H9 (cell line): ENCODE data around the gene VCAN. TPM values are rescaled to one million over a fixed set of nuclear protein-coding genes. Genes with fewer than 3 reads are reported as not detected.

ENCODE experiments used
- DNase-seq: peaks from one replicate; pipeline ENCODE4 v3.0.0-alpha.2; 2017
- H2AFZ ChIP-seq: one replicate; pipeline ENCODE4 v1.6.1; 2013; ENCODE audit warnings: mild to moderate bottlenecking, low read length, control low read depth, moderate library complexity
- H2AK5ac ChIP-seq: 2 replicates; pipeline ENCODE4 v1.6.1; 2013; ENCODE audit warnings: low read length, control low read depth, mixed read lengths; ENCODE audit not compliant: insufficient read length
- H2BK120ac ChIP-seq: one replicate; pipeline ENCODE4 v1.6.1; 2013; ENCODE audit warnings: low read depth, mild to moderate bottlenecking, low read length, control low read depth, inconsistent platforms; ENCODE audit not compliant: poor library complexity, severe bottlenecking
- H2BK12ac ChIP-seq: 2 replicates; pipeline ENCODE4 v1.6.1; 2013; ENCODE audit warnings: low read length, control low read depth, mixed read lengths, low read depth; ENCODE audit not compliant: insufficient read length
- H2BK15ac ChIP-seq: 2 replicates; pipeline ENCODE4 v1.6.1; 2013; ENCODE audit warnings: low read depth, low read length, control low read depth
- H2BK20ac ChIP-seq: one replicate; pipeline ENCODE4 v1.6.1; 2013; ENCODE audit warnings: low read depth, mild to moderate bottlenecking, low read length, control low read depth, inconsistent platforms; ENCODE audit not compliant: poor library complexity, severe bottlenecking
- H2BK5ac ChIP-seq: 2 replicates; pipeline ENCODE4 v1.6.1; 2013; ENCODE audit warnings: low read length, control low read depth, mixed read lengths; ENCODE audit not compliant: insufficient read length
- H3K14ac ChIP-seq: 2 replicates; pipeline ENCODE4 v1.6.1; 2013; ENCODE audit warnings: low read length, control low read depth; ENCODE audit not compliant: insufficient read depth
- H3K18ac ChIP-seq: 2 replicates; pipeline ENCODE4 v1.6.1; 2013; ENCODE audit warnings: low read depth, mild to moderate bottlenecking, mixed read lengths, low read length, control low read depth; ENCODE audit not compliant: insufficient read length
- H3K23ac ChIP-seq: 2 replicates; pipeline ENCODE4 v1.6.1; 2013; ENCODE audit warnings: low read length, control low read depth, mixed read lengths, low read depth; ENCODE audit not compliant: insufficient read length
- H3K23me2 ChIP-seq: 2 replicates; pipeline ENCODE4 v1.6.1; 2013; ENCODE audit warnings: low read depth, mild to moderate bottlenecking, mixed read lengths, low read length, control low read depth; ENCODE audit not compliant: insufficient read length, poor library complexity, severe bottlenecking
- H3K27ac ChIP-seq: 2 replicates; pipeline ENCODE4 v1.5.1; 2013; ENCODE audit warnings: low read length, control low read depth, mixed read lengths, low read depth; ENCODE audit not compliant: insufficient read length
- H3K27me3 ChIP-seq: 2 replicates; pipeline ENCODE4 v1.6.1; 2013; ENCODE audit warnings: low read length, control low read depth, inconsistent platforms; ENCODE audit not compliant: insufficient read depth
- H3K4ac ChIP-seq: 2 replicates; pipeline ENCODE4 v1.6.1; 2013; ENCODE audit warnings: low read depth, mild to moderate bottlenecking, control low read depth, inconsistent platforms, low read length, moderate library complexity
- H3K4me1 ChIP-seq: 2 replicates; pipeline ENCODE4 v1.6.1; 2013; ENCODE audit warnings: low read length, control low read depth, inconsistent platforms; ENCODE audit not compliant: insufficient read depth
- H3K4me2 ChIP-seq: 2 replicates; pipeline ENCODE4 v1.6.1; 2013; ENCODE audit warnings: low read length, control low read depth, mixed read lengths; ENCODE audit not compliant: insufficient read length, insufficient read depth
- H3K56ac ChIP-seq: 2 replicates; pipeline ENCODE4 v1.6.1; 2013; ENCODE audit warnings: low read depth, mild to moderate bottlenecking, mixed read lengths, low read length, control low read depth; ENCODE audit not compliant: insufficient read length
- H3K79me1 ChIP-seq: 2 replicates; pipeline ENCODE4 v1.6.1; 2013; ENCODE audit warnings: low read depth, mild to moderate bottlenecking, moderate library complexity, low read length, control low read depth, inconsistent platforms; ENCODE audit not compliant: insufficient read depth, poor library complexity, severe bottlenecking
- H3K79me2 ChIP-seq: 2 replicates; pipeline ENCODE4 v1.6.1; 2013; ENCODE audit warnings: low read length, control low read depth, inconsistent platforms; ENCODE audit not compliant: insufficient read depth
- H3K9ac ChIP-seq: 2 replicates; pipeline ENCODE4 v1.6.1; 2013; ENCODE audit warnings: low read length, control low read depth, mixed read lengths; ENCODE audit not compliant: insufficient read length; ENCODE audit errors: extremely low read depth
- H3K9me3 ChIP-seq: one replicate; pipeline ENCODE4 v1.6.1; 2013; ENCODE audit warnings: low read depth, low read length, inconsistent platforms; ENCODE audit not compliant: control insufficient read depth
- H3T11ph ChIP-seq: one replicate; pipeline ENCODE4 v1.6.1; 2013; ENCODE audit warnings: mild to moderate bottlenecking, low read length, control low read depth, inconsistent platforms
- H4K20me1 ChIP-seq: one replicate; pipeline ENCODE4 v1.6.1; 2013; ENCODE audit not compliant: control insufficient read depth, insufficient read length, insufficient read depth
- H4K5ac ChIP-seq: 2 replicates; pipeline ENCODE4 v1.6.1; 2013; ENCODE audit warnings: low read depth, mild to moderate bottlenecking, mixed read lengths, low read length, control low read depth; ENCODE audit not compliant: insufficient read length
- H4K8ac ChIP-seq: replicated peaks from 2 replicates; pipeline ENCODE4 v1.6.1; 2013; ENCODE audit warnings: low read length, control low read depth, mixed read lengths, low read depth; ENCODE audit not compliant: insufficient read length
- H4K91ac ChIP-seq: 2 replicates; pipeline ENCODE4 v1.6.1; 2013; ENCODE audit warnings: low read depth, mild to moderate bottlenecking, moderate library complexity, mixed read lengths, low read length, control low read depth; ENCODE audit not compliant: insufficient read length
- H3K27ac Mint-ChIP-seq, 3 experiments: 2 replicates in 2 of 3; 3 replicates in 1 of 3; pipeline ENCODE4 v1.8.0; 2020 to 2021; ENCODE audit warnings: mixed read lengths in 3 of 3, mild to moderate bottlenecking in 1 of 3, moderate library complexity in 1 of 3
- H3K27me3 Mint-ChIP-seq: 2 replicates; pipeline ENCODE4 v1.8.0; 2021; ENCODE audit warnings: low read depth, mild to moderate bottlenecking, moderate library complexity, mixed read lengths
- H3K36me3 Mint-ChIP-seq, 3 experiments: 2 replicates in 2 of 3; 3 replicates in 1 of 3; pipeline ENCODE4 v1.8.0; 2020 to 2021; ENCODE audit warnings: low read depth in 3 of 3, mixed read lengths in 3 of 3; ENCODE audit not compliant: insufficient read depth in 1 of 3
- H3K4me1 Mint-ChIP-seq, 2 experiments: 2 replicates each; pipeline ENCODE4 v1.8.0; 2020; ENCODE audit warnings: mixed read lengths in 2 of 2
- H3K4me3 Mint-ChIP-seq, 2 experiments: 2 replicates in 1 of 2; 3 replicates in 1 of 2; pipeline ENCODE4 v1.8.0; 2020 to 2021; ENCODE audit warnings: mild to moderate bottlenecking in 2 of 2, mixed read lengths in 2 of 2, moderate library complexity in 1 of 2
- H3K9me3 Mint-ChIP-seq, 2 experiments: 2 replicates in 1 of 2; 3 replicates in 1 of 2; pipeline ENCODE4 v1.8.0; 2020; ENCODE audit warnings: mild to moderate bottlenecking in 2 of 2, mixed read lengths in 2 of 2, moderate library complexity in 1 of 2
- CTCF ChIP-seq: fragments of 200-600 bp; sonication (generic); conservative IDR thresholded peaks from 3 replicates; pipeline ENCODE4 v1.8.0; 2021; ENCODE audit warnings: antibody characterized with exemption, mild to moderate bottlenecking
- WGBS: extraction: QIAGEN DNeasy Blood & Tissue Kit; methylation state at CpG from one replicate; pipeline ENCODE4 v1.1.7; 2013; ENCODE audit warnings: missing lambda C conversion rate, low lambda C conversion rate, mixed read lengths; ENCODE audit not compliant: insufficient read length; ENCODE audit errors: extremely low coverage; 5-methylcytosine and 5-hydroxymethylcytosine counted together
- total RNA-seq: library from RNA; stranded (reverse); gene quantifications from 2 replicates; pipeline ENCODE4 v1.2.1, GENCODE V29; 2021

The VCAN gene
- total RNA-seq, 1 experiment from 2014 or later: 278 TPM

GRCh38 chr5:83542839-83543238, 71.3 kb downstream of the VCAN start:
- no peak overlapping the region for H3K23ac ChIP-seq
- no peaks in the 10 kb centered on the region for H3K79me2 ChIP-seq
- no peak overlapping the region for H4K5ac ChIP-seq
- no peak overlapping the region for H2BK12ac ChIP-seq
- no peaks in the 10 kb centered on the region for H3K79me1 ChIP-seq
- H3K56ac ChIP-seq: no peak overlapping the region
- H2AK5ac ChIP-seq: no peak overlapping the region
- peaks cover 38 to 73% (median 40%) of the 10 kb centered on the region in 3 experiments for H3K36me3 Mint-ChIP-seq
- WGBS: no CpG with 5 or more reads among the region's 1 CpG
- no peak for TF ChIP-seq CTCF
- H3K18ac ChIP-seq: no peak overlapping the region
- no peaks in the 10 kb centered on the region for H3K27me3 Mint-ChIP-seq
- no peak overlapping the region for H2BK120ac ChIP-seq
- no peak overlapping the region for H2BK15ac ChIP-seq
- DNase-seq: no peak
- no peak overlapping the region for H3K4me3 Mint-ChIP-seq
- no peaks in the 10 kb centered on the region for H4K20me1 ChIP-seq
- H4K91ac ChIP-seq: no peak overlapping the region
- H3K4me2 ChIP-seq: no peak overlapping the region
- H3K9me3 ChIP-seq: no peaks in the 10 kb centered on the region
- no peak overlapping the region for H2AFZ ChIP-seq
- H3K4ac ChIP-seq: no peak overlapping the region
- H3K9ac ChIP-seq: no peak overlapping the region
- H3K14ac ChIP-seq: no peak overlapping the region
- no peak overlapping the region for H2BK5ac ChIP-seq
- H3K4me1 Mint-ChIP-seq: no peaks in the 10 kb centered on the region; a peak in 1 of 4 replicates
- H3K4me1 ChIP-seq: no peaks in the 10 kb centered on the region
- no peak overlapping the region for H4K8ac ChIP-seq
- no peak overlapping the region for H3K27ac Mint-ChIP-seq
- H3K27me3 ChIP-seq: no peaks in the 10 kb centered on the region
- no peak overlapping the region for H3K27ac ChIP-seq
- no peak overlapping the region for H2BK20ac ChIP-seq
- peaks cover 0 to 6% of the 10 kb centered on the region in 2 experiments; a peak in 4 of 5 replicates for H3K9me3 Mint-ChIP-seq
- H3T11ph ChIP-seq: no peak overlapping the region
- H3K23me2 ChIP-seq: no peaks in the 10 kb centered on the region
